Measurements from ENCODE around the gene TLX2.

The TLX2 gene

GRCh38 chr2:74513605-74514367 is 464 bp upstream of the TLX2 start:
- DNase-seq: no peak

GRCh38 chr2:74515271-74515980 is 1.2 kb downstream of the TLX2 start:
- no peak for DNase-seq

GRCh38 chr2:74515981-74516633 is 1.9 kb downstream of the TLX2 start:
- no peak for DNase-seq

GRCh38 chr2:74516650-74517049 is 2.4 kb downstream of the TLX2 start:
- no peak for DNase-seq

GRCh38 chr2:74522516-74522915 is 8.3 kb downstream of the TLX2 start:
- DNase-seq: no peak

- DNase-seq: no peak
Measured at GRCh38 chr2:74524005-74524404, 9.8 kb downstream of the TLX2 start.

GRCh38 chr2:74524955-74525716 is 10.9 kb downstream of the TLX2 start:
- no peak for DNase-seq

- DNase-seq: no peak
Measured at GRCh38 chr2:74525717-74526648, 11.7 kb downstream of the TLX2 start, which contains the start of gene DQX1. Gene DQX1, minus strand, starts transcription at chr2:74526231. Its CDS starts 502 bp downstream, at chr2:74525729.

GRCh38 chr2:74526649-74527230 is 12.5 kb downstream of the TLX2 start:
- DNase-seq: no peak

GRCh38 chr2:74527741-74528140 is 13.5 kb downstream of the TLX2 start:
- no peak for DNase-seq

- DNase-seq: no peak
Measured at GRCh38 chr2:74528600-74529356, 14.5 kb downstream of the TLX2 start.

GRCh38 chr2:74529357-74530238 is 15.3 kb downstream of the TLX2 start, which contains the start of the genes AUP1 and HTRA2:
Gene AUP1, minus strand, starts transcription at chr2:74529706. Its CDS starts 77 bp downstream, at chr2:74529629.
Gene HTRA2, plus strand, starts transcription at chr2:74529933. Its CDS starts 74 bp downstream, at chr2:74530007.
- DNase-seq: peak; percentile 77

- DNase-seq: no peak
Measured at GRCh38 chr2:74530239-74531187, 16.3 kb downstream of the TLX2 start.

- DNase-seq: no peak
Measured at GRCh38 chr2:74531666-74532065, 17.4 kb downstream of the TLX2 start.

- no peak for DNase-seq
Measured at GRCh38 chr2:74532222-74532621, 18.0 kb downstream of the TLX2 start.

GRCh38 chr2:74533464-74533863 is 19.2 kb downstream of the TLX2 start:
- DNase-seq: no peak

GRCh38 chr2:74534411-74534810 is 20.2 kb downstream of the TLX2 start:
- DNase-seq: no peak

GRCh38 chr2:74535440-74535965 is 21.3 kb downstream of the TLX2 start:
- DNase-seq: no peak
